ENCODE measurements around the gene RPL4. TPM values are rescaled to one million over a fixed set of nuclear protein-coding genes. Genes with fewer than 3 reads are reported as not detected.

The RPL4 gene
- total and polyA plus RNA-seq, 10 of the 15 experiments (the other 5 are each of a cell fraction or from before 2014, with no cell fraction given): 2,004 to 8,888 (median 4,667) TPM

GRCh38 chr15:66504563-66505429 lies at the start of gene RPL4, which contains the start of gene ZWILCH (continued):
- TF ChIP-seq, protein P1, sequence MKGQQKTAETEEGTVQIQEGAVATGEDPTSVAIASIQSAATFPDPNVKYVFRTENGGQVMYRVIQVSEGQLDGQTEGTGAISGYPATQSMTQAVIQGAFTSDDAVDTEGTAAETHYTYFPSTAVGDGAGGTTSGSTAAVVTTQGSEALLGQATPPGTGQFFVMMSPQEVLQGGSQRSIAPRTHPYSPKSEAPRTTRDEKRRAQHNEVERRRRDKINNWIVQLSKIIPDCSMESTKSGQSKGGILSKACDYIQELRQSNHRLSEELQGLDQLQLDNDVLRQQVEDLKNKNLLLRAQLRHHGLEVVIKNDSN (IDR thresholded peaks at IDR 0.05; ENCODE audit: borderline replicate concordance, extremely low read length, insufficient read depth, low read depth, low read length): no peak
- TF ChIP-seq STAT3 (IDR thresholded peaks at IDR 0.05; ENCODE audit: low read depth, low read length) (no peak), E2F4 (IDR thresholded peaks at IDR 0.05; ENCODE audit: low read depth, low read length) (peak; percentile 85), CEBPZ (IDR thresholded peaks at IDR 0.05; ENCODE audit: low read depth, low read length) (no peak), WRNIP1 (IDR thresholded peaks at IDR 0.05; ENCODE audit: borderline replicate concordance, low read depth, low read length) (0 out of 2 replicates have a peak, but pooled peaks have one; percentile 91), TARDBP (IDR thresholded peaks at IDR 0.05; ENCODE audit: borderline replicate concordance) (peak; percentile 89), MYC (IDR thresholded peaks at IDR 0.05; ENCODE audit: insufficient read depth, insufficient read length, insufficient replicate concordance, low read length, severe bottlenecking) (peak; percentile 93), PRDM15 (CRISPR knock-in tag; IDR thresholded peaks at IDR 0.05) (no peak), NBN (IDR thresholded peaks at IDR 0.05) (peak; percentile 91), USF2 (IDR thresholded peaks at IDR 0.05; ENCODE audit: borderline replicate concordance, low read depth, low read length) (no peak), PBX3 (IDR thresholded peaks at IDR 0.05; ENCODE audit: insufficient replicate concordance, low read depth, low read length) (peak; percentile 26), TAF1 (IDR thresholded peaks at IDR 0.05; ENCODE audit: borderline replicate concordance, low read depth, low read length) (peak; percentile 98)
- TF ChIP-seq, protein P2, sequence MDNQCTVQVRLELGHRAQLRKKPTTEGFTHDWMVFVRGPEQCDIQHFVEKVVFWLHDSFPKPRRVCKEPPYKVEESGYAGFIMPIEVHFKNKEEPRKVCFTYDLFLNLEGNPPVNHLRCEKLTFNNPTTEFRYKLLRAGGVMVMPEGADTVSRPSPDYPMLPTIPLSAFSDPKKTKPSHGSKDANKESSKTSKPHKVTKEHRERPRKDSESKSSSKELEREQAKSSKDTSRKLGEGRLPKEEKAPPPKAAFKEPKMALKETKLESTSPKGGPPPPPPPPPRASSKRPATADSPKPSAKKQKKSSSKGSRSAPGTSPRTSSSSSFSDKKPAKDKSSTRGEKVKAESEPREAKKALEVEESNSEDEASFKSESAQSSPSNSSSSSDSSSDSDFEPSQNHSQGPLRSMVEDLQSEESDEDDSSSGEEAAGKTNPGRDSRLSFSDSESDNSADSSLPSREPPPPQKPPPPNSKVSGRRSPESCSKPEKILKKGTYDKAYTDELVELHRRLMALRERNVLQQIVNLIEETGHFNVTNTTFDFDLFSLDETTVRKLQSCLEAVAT (IDR thresholded peaks at IDR 0.05): peak; percentile 92

Data from GM12878 (cell line).